Activated T-cell treated with anti-CD3 and anti-CD28 coated beads, Interleukin-2, amount 50 U/mL, for 72 hours (primary cell): Measurements from ENCODE around the gene RABGAP1L. TPM values are rescaled to one million over a fixed set of nuclear protein-coding genes. Genes with fewer than 3 reads are reported as not detected.
A peak's percentile ranks its signal among the peaks of the same experiment; 100 is the strongest.

ENCODE experiments used
- ATAC-seq, 2 donors: fragments of 150-1000 bp; cut with Tn5 transposase; replicated peaks in 1 of 2; 2 replicates each; pipeline ENCODE4 v1.10.0; 2021; ENCODE audit warnings: moderate library complexity in 2 of 2, mild to moderate bottlenecking in 1 of 2
- DNase-seq, 2 donors: peaks; one replicate each; pipeline ENCODE4 v3.0.0; 2021 to 2022; ENCODE audit warnings: mixed read lengths in 1 of 2
- H3K27ac Mint-ChIP-seq: one replicate; pipeline ENCODE4 v1.8.0; 2022; ENCODE audit warnings: mild to moderate bottlenecking, moderate library complexity, mixed read lengths
- H3K27me3 Mint-ChIP-seq: one replicate; pipeline ENCODE4 v1.8.0; 2022; ENCODE audit warnings: low read depth, mixed read lengths
- H3K36me3 Mint-ChIP-seq, 2 donors: one replicate each; pipeline ENCODE4 v1.8.0; 2022; ENCODE audit warnings: mixed read lengths in 2 of 2, mild to moderate bottlenecking in 1 of 2; ENCODE audit not compliant: insufficient read depth in 2 of 2
- H3K4me1 Mint-ChIP-seq: one replicate; pipeline ENCODE4 v1.8.0; 2022; ENCODE audit warnings: low read depth, mixed read lengths
- H3K4me3 Mint-ChIP-seq, 2 donors: one replicate each; pipeline ENCODE4 v1.8.0; 2022; ENCODE audit warnings: mild to moderate bottlenecking in 2 of 2, mixed read lengths in 2 of 2, moderate library complexity in 2 of 2
- H3K9me3 Mint-ChIP-seq, 2 donors: one replicate each; pipeline ENCODE4 v1.8.0; 2022; ENCODE audit warnings: mixed read lengths in 2 of 2
- total RNA-seq, 2 donors: library from RNA; stranded (reverse); gene quantifications; one replicate each; pipeline ENCODE4 v1.2.3, GENCODE V29; 2022

RABGAP1L gene
- total RNA-seq, 2 donors from 2014 or later: 36.7 to 42.0 TPM

DNA sequence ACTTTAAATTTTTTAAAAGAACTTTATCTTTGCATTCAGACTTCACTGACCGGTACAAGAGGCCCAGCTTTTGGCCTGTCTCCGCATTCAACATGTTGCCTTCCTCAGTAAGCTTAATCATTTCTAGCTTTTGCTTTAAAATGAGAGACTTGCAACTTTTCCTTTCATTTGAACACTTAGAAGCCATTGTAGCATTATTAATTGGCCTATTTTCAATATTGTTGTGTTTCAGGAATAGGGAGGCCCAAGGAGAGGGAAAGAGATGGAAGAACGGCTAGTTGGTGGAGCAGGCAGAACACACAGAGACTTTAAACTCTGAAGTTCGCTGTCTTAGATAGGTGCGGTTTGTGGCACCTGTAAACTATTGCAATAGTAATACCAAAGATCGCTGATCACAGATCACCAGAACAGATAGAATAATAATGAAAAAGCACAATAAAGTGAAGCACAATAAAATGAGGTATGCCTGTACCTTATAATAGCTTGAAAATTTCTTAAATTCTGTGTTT is 31.4 kb downstream of the RABGAP1L start:
- DNase-seq (no peak), ATAC-seq (no peak)
- H3K27ac Mint-ChIP-seq: no peak overlapping the region
- H3K27me3 Mint-ChIP-seq: no peaks in the 10 kb centered on the region
- peak overlapping the region in 1 of 2 donors; percentile 53 for H3K4me3 Mint-ChIP-seq
- peaks cover 39% of the 10 kb centered on the region for H3K4me1 Mint-ChIP-seq
- H3K36me3 Mint-ChIP-seq: peaks cover 3 to 5% of the 10 kb centered on the region in 2 donors
- peaks cover 0 to 3% of the 10 kb centered on the region in 2 donors for H3K9me3 Mint-ChIP-seq

DNA sequence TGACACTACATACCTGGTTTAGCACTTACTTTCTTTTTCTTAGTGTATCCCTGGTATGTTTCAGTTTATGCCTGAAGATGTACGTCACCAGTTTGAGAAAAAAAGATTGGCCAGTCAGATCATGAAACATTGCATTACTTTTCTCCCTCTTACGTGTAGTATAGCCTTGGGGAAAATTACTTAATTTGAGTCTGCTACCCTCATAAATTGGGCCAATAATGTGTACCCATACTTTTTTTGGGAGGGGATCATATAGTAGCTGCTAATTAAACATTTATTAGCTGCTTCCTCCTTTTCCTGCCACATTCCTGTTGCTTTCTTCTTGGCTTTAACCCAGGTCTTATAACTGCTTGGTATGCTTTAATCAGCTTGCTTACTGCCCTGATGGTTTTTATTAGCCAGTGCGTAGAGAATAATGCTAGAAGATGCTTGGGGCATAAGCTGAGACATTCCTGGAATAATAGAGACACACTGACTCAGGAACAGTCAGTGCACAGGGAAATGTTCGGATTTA is 32.1 kb downstream of the RABGAP1L start:
- Mint-ChIP-seq H3K27ac (no peak overlapping the region), H3K9me3 (peaks cover 0 to 3% of the 10 kb centered on the region in 2 donors), H3K4me3 (peak overlapping the region in 1 of 2 donors; percentile 59), H3K27me3 (no peaks in the 10 kb centered on the region), H3K4me1 (peaks cover 39% of the 10 kb centered on the region), H3K36me3 (peaks cover 3 to 5% of the 10 kb centered on the region in 2 donors)
- peak in 1 of 2 donors; percentile 82 for ATAC-seq
- DNase-seq: no peak

DNA sequence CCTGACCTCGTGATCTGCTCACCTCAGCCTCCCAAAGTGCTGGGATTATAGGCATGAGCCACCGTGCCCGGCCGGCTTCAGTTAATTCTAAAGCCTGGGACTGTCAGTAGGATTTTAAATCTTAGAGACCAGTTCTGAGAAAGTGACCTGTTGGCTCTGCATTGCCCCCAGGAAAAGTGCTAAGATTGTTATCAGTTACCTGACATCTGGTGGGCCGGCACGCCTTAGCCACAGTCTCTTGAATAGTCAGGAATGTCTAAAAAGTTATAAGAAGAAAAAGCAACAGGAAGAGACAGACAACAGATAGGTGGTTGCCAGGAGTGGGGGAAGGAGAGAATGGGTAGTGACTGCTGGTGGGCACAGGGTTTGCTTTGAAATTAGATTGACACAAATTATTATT is 35.1 kb downstream of the RABGAP1L start:
- ATAC-seq: no peak

DNA sequence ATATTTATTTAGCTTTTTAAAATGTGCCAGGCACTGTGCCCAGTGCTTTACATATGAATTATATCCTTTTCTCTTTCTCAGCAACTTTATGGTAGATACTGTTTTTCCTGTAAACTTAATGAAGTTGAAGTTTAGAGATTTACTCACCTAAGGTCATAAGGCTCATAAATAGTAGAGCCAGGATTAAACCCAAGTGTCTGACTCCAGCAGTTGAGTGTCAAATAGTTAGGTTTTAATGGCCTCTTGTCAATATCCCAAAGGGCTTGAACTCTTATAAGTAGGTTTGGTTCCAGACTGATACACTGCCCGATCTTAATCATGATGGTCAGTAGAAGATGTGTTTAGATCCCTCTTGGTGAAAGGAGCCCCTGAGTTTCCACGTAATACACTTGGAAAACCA is 37.8 kb downstream of the RABGAP1L start:
- Mint-ChIP-seq H3K27ac (no peak overlapping the region), H3K4me1 (peaks cover 32% of the 10 kb centered on the region), H3K9me3 (no peaks in the 10 kb centered on the region), H3K36me3 (peaks cover 0 to 1% of the 10 kb centered on the region in 2 donors), H3K4me3 (no peak overlapping the region), H3K27me3 (no peaks in the 10 kb centered on the region)
- DNase-seq: no peak
- ATAC-seq: no peak

More for the DNA sequence above, 35.1 kb downstream of the RABGAP1L start:
- Mint-ChIP-seq H3K4me3 (no peak overlapping the region), H3K9me3 (no peaks in the 10 kb centered on the region), H3K27me3 (no peaks in the 10 kb centered on the region), H3K36me3 (peaks cover 0 to under 1% of the 10 kb centered on the region in 2 donors), H3K4me1 (peaks cover 35% of the 10 kb centered on the region), H3K27ac (peak overlapping the region; percentile 71)
- no peak for DNase-seq

DNA sequence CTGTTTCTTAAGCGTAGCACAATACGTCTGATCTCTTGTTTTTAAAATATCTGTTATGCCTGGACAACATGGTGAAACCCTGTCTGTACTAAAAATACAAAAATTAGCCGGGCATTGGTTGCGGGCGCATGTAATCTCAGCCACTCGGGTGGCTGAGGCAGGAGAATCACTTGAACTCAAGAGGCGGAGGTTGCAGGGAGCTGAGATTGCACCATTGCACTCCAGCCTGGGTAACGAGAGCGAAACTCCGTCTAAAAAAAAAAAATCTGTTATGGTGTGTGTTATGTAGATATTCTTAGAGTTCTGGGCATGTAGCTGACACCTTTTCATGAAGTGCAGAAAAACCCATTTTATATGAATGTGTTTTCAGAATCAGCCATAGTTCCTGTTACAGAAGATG is 38.2 kb downstream of the RABGAP1L start:
- Mint-ChIP-seq H3K36me3 (peaks cover 0 to 1% of the 10 kb centered on the region in 2 donors), H3K27ac (no peak overlapping the region), H3K27me3 (no peaks in the 10 kb centered on the region), H3K4me3 (no peak overlapping the region), H3K9me3 (no peaks in the 10 kb centered on the region), H3K4me1 (peaks cover 27% of the 10 kb centered on the region)
- ATAC-seq: no peak
- no peak for DNase-seq

DNA sequence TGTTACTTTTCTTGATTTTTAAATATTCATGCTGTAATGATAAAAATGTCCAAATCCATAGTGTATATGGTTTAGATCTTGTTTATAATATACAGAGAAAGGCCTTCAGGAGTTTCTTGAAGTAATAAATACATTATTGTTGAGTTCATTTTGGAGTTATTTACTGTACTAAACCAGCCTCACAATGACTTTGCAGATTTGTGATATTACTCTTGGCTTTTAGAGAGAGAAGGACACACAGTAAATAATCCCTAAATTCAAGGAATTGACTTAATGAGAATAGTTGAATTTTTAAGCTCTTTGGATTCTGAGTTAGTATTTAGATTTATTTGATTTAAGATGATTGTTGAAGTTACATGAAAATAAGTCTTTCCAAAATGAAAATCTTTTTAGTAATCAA is 38.9 kb downstream of the RABGAP1L start:
- H3K9me3 Mint-ChIP-seq: peaks cover 0 to 3% of the 10 kb centered on the region in 2 donors
- no peaks in the 10 kb centered on the region for H3K27me3 Mint-ChIP-seq
- H3K36me3 Mint-ChIP-seq: peaks cover under 1 to 5% of the 10 kb centered on the region in 2 donors
- H3K27ac Mint-ChIP-seq: peak overlapping the region; percentile 76
- peaks cover 24% of the 10 kb centered on the region for H3K4me1 Mint-ChIP-seq
- ATAC-seq: no peak
- DNase-seq: no peak
- H3K4me3 Mint-ChIP-seq: no peak overlapping the region

DNA sequence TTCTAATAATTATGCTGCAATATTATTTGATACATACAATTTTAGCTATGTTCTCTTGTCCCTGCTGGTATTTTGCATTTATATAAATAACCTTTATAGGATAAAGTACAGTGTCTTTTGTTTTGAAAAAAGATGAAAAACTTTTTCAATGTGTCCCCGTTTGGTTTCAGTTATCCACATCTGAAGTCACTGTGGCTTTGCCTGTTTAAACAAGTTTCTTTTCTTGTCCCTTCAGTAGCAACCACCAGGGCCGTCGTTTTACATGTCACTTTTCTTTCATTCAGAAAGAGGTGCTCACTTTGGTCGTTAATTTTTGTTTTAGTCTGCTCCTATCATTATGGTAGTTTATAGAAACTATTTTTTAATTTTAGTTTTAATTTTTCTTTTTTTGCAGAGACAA is 41.4 kb downstream of the RABGAP1L start:
- no peaks in the 10 kb centered on the region for H3K27me3 Mint-ChIP-seq
- no peak for ATAC-seq
- no peak for DNase-seq

DNA sequence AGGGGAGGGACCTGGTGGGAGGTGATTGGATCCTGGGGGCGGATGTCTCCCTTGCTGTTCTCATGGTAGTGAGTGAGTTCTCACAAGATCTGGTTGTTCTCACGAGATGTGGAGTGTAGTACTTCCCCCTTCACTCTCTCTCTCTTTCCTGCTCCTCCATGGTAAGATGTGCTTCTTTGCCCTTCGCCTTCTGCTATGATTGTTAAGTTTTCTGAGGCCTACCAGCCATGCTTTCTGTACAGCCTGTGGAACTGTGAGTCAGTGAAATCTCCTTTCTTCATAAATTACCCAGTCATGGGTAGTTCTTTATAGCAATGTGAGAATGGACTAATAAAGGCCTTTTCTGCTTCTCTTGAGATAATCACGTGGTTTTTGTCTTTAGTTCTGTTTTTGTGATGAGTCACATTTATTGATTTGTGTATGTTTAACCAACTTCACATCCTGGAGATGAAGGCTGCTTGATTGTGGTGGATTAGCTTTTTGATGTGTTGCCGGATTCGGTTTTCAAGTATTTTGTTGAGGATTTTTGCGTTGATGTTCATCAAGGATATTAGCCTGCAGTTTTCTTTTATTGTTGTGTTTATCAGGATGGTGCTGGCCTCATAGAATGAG is 45.5 kb downstream of the RABGAP1L start:
- peaks cover 8 to 15% of the 10 kb centered on the region in 2 donors for H3K36me3 Mint-ChIP-seq
- ATAC-seq (peak; percentile 70 to 76), DNase-seq (peak in 1 of 2 donors; percentile 35)
- H3K27ac Mint-ChIP-seq: peak overlapping the region; percentile 90
- no peaks in the 10 kb centered on the region for H3K27me3 Mint-ChIP-seq
- peaks cover 58% of the 10 kb centered on the region for H3K4me1 Mint-ChIP-seq
- H3K9me3 Mint-ChIP-seq: peaks cover 2 to 7% of the 10 kb centered on the region in 2 donors
- H3K4me3 Mint-ChIP-seq: peak overlapping the region; percentile 67

More for the DNA sequence above, 41.4 kb downstream of the RABGAP1L start:
- Mint-ChIP-seq H3K27ac (no peak overlapping the region), H3K36me3 (peaks cover 7 to 15% of the 10 kb centered on the region in 2 donors), H3K9me3 (peaks cover 2 to 7% of the 10 kb centered on the region in 2 donors), H3K4me1 (peaks cover 40% of the 10 kb centered on the region), H3K4me3 (no peak overlapping the region)

DNA sequence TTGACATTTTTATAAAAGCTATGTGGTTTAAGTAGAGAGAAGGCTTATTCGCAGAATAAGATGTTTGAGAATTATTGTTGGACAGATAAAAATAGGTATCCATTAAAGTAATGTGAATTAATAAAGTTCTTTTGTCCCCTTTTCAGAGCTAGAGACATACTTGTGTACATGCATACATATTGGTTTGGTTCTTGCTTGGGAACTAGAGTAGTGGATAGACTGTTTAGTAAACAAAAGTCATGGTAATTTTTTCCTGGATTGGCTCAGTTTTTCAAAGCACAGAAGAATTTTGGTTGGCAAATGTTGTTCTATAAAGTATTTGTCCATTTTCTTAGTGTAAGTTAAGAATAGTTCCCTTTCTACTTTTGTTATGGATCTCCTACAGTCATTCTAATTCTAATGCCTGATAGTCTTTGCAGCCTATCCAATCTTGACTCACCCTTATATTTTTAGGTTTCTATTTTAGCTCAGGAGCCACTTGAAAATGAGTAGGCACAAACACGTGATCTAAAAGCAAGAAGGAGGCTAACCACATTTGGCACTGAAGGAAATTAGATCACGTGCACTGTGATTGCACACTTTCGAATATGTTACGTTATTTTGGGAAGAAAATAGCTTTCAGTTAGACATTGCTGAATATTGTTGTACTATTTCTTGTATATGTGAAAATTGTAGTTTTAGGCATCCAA is 47.0 kb downstream of the RABGAP1L start:
- peak overlapping the region; percentile 90 for H3K27ac Mint-ChIP-seq
- H3K4me1 Mint-ChIP-seq: peaks cover 53% of the 10 kb centered on the region
- peak overlapping the region in 1 of 2 donors; percentile 67 for H3K4me3 Mint-ChIP-seq
- DNase-seq: no peak
- H3K27me3 Mint-ChIP-seq: no peaks in the 10 kb centered on the region
- ATAC-seq: peak; percentile 22 to 44
- H3K36me3 Mint-ChIP-seq: peaks cover 13 to 20% of the 10 kb centered on the region in 2 donors
- peaks cover 2 to 7% of the 10 kb centered on the region in 2 donors for H3K9me3 Mint-ChIP-seq

DNA sequence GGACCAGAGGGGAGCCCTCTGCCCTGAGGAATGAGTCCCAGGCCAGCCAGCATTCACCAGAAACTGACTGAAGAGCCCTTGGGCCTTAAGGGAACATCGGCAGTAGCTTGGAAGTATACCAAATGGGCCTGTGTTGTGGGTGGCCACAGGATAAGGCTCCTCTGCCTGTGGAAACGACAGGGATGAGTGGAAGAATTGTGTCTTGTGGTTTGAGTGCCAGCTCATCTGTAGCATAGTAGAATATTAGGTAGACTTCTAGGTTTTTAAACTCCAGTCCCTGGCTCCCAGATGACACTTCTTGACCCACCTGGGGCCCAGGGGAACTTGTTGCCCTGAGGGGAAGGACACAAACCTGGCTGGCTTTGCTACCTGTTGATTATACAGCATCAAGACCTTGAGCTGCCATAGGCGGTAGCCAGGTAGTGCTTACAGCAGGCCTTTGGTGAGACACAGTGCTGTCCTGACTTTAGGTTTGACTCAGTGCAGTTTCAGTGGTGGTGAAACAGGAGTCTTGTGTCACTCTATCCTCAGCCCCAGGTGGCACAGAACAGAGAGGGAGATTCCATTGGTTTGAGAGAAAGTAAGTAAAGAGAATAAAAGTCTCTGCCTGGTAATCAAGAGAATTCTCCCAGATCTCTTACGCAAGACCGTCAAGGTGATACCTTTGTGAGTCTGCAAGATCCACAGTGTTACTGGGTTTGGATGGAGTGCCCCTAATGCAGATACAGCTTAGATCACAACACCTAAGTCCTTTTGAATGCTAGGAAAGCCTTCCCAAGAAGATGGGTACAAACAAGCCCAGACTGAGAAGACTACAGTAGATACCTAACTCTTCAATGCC is 50.2 kb downstream of the RABGAP1L start:
- H3K9me3 Mint-ChIP-seq: peaks cover 0 to 2% of the 10 kb centered on the region in 2 donors
- DNase-seq (peak; percentile 44 to 50), ATAC-seq (peak; percentile 79 to 91)
- H3K4me3 Mint-ChIP-seq: no peak overlapping the region
- H3K4me1 Mint-ChIP-seq: peaks cover 42% of the 10 kb centered on the region
- H3K36me3 Mint-ChIP-seq: peaks cover 6 to 10% of the 10 kb centered on the region in 2 donors
- H3K27ac Mint-ChIP-seq: no peak overlapping the region
- H3K27me3 Mint-ChIP-seq: no peaks in the 10 kb centered on the region

DNA sequence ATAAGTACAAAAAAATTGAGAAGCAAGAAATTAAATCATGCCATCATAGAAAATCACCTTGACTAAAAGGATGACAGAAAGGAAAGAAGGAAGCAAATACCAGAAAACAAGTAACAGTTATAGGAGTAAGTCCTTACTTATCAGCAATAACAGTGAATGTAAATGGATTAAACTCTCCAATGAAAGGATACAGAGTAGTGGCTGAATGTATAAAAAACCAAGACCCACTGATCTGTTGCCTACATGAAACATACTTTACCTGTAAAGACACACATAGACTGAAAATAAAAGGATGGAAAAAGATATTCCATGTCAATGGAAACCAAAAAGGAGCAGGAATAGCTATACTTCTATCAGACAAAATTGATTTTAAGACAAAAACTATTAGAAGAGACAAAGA is 52.2 kb downstream of the RABGAP1L start:
- no peak for ATAC-seq
- Mint-ChIP-seq H3K4me3 (no peak overlapping the region), H3K9me3 (peaks cover 0 to 2% of the 10 kb centered on the region in 2 donors), H3K27me3 (no peaks in the 10 kb centered on the region), H3K36me3 (peaks cover 5 to 6% of the 10 kb centered on the region in 2 donors), H3K4me1 (peaks cover 23% of the 10 kb centered on the region), H3K27ac (peak overlapping the region; percentile 39)
- DNase-seq: no peak

DNA sequence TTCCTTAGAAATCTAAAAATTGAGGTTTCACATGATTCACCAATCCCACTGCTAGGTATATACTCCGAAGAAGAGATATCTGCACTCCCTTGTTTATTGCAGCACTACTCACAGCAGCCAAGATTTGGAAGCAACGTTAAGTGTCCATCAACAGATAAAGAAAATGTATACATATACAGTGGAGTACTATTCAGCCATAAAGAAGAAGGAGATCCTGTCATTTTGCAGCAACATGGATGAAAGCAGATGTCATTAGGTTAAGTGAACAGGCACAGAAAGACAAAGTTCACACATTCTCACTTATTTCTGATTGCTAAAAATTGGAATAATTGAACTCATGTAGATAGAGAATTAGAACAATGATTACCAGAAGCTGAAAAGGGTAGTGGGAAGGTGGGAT is 56.4 kb downstream of the RABGAP1L start:
- no peak overlapping the region for H3K27ac Mint-ChIP-seq
- no peak for ATAC-seq
- H3K36me3 Mint-ChIP-seq: no peaks in the 10 kb centered on the region
- H3K4me1 Mint-ChIP-seq: peaks cover under 1% of the 10 kb centered on the region
- H3K4me3 Mint-ChIP-seq: no peak overlapping the region
- no peaks in the 10 kb centered on the region for H3K27me3 Mint-ChIP-seq
- H3K9me3 Mint-ChIP-seq: peaks cover 0 to 2% of the 10 kb centered on the region in 2 donors
- DNase-seq: no peak
